DND-41 (cell line): Measurements from ENCODE around the gene CCNT1.

Experiments used
- EZH2 ChIP-seq: IDR thresholded peaks from 3 replicates; pipeline ENCODE4 v1.6.1; 2012; ENCODE audit warnings: borderline replicate concordance, low read depth, mild to moderate bottlenecking, moderate library complexity, low read length, inconsistent platforms; ENCODE audit not compliant: severe bottlenecking
- TF ChIP-seq, protein P1 (sequence below): IDR thresholded peaks from 2 replicates; pipeline ENCODE4 v1.5.1; 2012; ENCODE audit warnings: borderline replicate concordance, low read length, moderate library complexity, mild to moderate bottlenecking; ENCODE audit not compliant: poor library complexity, severe bottlenecking; ENCODE audit errors: extremely low read depth

- TF ChIP-seq, protein P1, sequence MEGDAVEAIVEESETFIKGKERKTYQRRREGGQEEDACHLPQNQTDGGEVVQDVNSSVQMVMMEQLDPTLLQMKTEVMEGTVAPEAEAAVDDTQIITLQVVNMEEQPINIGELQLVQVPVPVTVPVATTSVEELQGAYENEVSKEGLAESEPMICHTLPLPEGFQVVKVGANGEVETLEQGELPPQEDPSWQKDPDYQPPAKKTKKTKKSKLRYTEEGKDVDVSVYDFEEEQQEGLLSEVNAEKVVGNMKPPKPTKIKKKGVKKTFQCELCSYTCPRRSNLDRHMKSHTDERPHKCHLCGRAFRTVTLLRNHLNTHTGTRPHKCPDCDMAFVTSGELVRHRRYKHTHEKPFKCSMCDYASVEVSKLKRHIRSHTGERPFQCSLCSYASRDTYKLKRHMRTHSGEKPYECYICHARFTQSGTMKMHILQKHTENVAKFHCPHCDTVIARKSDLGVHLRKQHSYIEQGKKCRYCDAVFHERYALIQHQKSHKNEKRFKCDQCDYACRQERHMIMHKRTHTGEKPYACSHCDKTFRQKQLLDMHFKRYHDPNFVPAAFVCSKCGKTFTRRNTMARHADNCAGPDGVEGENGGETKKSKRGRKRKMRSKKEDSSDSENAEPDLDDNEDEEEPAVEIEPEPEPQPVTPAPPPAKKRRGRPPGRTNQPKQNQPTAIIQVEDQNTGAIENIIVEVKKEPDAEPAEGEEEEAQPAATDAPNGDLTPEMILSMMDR: no peak
- TF ChIP-seq EZH2: no peak
These were observed 767 bp upstream of the CCNT1 start for GRCh38 chr12:48717252-48717695.
